ENCODE results near the gene CPEB1.
"Not testable (repeated sequence)": the region's sequence is repeated elsewhere in the genome, so short reads cannot be mapped to it uniquely, and the experiment has no call there.

Gene CPEB1

DNA sequence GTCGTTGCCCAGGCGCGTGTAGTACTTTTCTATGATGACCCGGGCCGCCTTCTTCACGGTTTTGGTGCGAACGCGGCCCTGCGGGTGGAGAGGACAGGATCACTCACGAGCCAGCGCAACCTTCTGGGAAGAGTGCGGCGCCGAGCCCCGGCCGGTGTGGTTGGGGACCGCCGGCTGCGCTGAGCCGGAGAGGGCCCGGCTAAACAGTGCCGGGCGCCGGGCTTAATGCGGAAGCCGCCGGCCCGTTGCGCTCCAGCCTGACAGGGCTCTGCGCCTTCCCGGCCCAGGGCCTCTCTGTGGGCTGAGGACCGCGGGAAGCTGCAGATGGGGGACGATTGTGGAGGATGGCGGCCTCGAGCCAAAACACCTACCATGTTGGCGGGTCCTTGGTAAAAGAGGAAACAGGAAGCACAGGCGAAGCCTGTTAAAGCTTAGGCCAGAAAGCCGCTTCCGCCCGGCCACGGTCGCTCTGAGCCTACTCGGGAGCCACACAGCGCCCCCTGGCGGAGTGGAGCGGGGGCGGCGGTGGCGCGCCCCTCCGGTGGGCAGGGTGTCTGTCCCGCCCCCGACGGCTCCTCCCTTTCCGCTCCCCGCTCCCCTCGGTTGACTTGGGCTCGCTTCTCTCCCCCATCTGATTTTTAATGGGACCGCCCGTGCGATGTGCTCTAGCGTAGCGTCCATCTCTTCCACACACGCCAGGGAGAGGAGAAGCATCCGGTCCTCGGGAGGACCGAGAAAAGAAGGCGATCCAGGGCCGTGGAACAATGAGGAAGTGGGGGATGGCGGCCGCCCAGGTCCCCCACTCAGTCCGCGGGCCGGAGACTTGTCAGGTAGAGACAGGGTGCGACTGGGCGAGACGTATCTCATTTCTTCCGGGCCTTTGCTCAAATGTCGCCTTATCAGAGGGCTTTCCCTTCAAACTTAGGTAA, 106.8 kb downstream of the CPEB1 start, which contains the start of gene RPS17:
RPS17 (minus strand) TSS at position 403 of the 929 bp plus-strand sequence; CDS start at position 374, 29 bp downstream.
- no peak for DNase-seq

DNA sequence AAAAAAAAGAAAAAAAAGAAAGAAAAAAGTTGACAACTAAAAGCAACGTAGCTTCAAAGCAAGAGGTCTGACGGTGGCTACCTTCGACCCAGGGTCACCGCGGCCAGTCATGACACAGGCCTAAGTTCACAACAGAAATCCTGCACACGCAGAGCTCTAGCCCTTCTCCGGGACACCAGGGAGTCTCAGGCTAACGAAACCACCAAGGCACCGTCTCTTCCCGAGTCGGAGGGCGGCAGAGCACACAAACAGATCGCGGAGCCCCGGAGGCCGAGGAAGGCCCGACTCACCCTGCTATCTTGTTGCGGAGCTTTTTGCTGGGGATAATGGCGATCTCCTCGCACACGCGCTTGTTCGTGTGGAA, 107.5 kb downstream of the CPEB1 start:
- no peak for DNase-seq

DNA sequence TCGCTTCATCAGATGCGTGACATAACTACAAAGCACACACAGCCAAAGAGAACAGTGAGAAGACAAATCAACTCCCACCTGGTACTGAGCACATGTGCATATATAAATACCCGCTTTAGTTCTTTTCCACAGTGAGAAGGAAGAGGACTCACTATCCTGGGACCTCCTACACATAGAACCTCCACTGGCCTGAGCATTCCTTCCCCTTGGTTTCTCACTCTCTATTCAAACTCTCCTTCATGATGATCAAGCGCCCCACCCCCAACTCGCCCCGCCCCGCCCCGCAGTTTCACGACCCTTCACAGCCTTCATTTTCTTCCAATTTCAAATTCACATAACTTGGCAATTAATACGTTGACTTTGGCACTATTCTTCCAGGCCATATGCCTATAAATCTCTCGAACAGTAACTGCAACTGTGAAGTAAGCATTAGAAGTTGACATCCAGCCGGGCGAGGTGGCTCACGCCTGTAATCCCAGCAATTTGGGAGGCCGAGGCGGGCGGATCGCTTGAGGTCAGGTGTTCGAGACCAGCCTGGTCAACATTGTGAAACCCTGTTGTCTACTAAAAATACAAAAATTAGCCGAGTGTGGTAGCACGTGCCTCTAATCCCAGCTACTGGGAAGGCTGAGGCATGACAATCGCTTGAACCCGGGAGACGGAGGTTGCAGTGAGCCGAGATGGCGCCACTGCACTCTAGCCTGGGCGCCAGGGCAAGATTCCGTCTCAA, 108.0 kb downstream of the CPEB1 start:
- DNase-seq, result no peak

DNA sequence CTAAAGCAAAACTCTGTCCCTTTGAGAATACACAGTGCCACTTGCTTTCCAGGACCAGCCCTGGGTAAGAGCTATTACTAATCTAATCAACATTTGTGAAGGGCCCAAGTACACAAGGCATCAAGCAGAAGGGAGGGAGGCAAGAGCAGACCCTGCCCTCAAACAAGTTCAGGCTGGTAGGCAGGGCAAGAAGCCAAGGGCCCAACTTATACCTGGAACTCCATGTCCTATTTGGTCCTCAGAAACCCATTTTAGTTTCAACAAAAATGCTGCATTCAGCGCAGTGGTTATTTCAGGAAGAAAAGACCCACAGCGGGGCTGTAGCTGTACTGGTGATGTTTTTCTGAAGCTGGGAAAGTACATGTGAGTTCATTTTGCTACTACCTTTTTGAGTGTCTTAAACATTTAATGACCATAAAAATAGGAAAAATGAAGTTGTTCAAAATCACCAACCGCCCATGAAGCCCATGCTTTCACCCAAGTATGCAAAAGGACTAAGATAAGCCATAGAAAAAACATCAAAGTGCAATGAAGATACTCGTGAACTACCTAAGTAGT, 109.7 kb downstream of the CPEB1 start:
- DNase-seq, result no peak

DNA sequence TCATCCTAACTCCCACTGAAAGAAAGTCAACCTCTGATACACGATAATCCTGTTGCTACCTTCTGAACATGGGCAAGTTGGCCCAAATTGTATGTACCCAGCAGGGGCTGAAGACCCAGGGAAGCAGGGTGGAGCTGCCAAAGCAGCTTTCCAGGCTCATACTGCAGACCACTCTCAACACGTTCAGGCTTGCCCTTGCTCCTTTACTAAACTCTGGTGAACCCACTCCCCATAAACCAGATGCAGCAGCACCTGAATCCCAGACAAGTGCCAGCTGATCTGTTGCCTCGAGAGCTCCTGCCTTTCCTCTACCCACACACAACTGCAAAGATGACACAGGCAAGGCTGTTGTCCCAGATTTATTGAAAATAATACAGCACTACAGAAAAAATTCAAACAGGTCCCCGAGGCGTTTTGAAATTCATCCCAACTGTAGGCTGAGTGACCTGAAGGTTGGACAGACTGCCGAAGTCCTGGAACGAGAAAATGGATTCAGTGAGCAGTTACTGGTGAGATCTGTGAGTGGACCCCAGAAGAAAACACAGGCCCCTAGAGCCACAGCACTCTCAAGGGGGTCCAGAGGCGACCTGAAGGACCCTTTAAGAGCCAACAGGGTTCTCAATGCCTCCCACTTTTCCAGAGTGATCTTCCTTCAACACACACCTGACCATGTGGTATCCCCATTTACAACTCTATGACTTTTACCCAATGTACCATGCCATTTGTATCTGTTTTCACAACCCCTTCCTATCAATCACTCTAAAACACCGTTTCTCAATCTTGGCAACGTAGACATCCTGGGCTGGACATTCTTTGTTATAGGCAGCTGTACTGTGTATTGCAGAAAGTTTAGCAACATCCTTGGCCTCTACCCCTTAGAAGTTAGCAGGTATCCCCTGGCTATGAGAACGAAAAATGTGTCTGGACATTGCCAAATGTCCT, 110.5 kb downstream of the CPEB1 start:
- no peak for DNase-seq

DNA sequence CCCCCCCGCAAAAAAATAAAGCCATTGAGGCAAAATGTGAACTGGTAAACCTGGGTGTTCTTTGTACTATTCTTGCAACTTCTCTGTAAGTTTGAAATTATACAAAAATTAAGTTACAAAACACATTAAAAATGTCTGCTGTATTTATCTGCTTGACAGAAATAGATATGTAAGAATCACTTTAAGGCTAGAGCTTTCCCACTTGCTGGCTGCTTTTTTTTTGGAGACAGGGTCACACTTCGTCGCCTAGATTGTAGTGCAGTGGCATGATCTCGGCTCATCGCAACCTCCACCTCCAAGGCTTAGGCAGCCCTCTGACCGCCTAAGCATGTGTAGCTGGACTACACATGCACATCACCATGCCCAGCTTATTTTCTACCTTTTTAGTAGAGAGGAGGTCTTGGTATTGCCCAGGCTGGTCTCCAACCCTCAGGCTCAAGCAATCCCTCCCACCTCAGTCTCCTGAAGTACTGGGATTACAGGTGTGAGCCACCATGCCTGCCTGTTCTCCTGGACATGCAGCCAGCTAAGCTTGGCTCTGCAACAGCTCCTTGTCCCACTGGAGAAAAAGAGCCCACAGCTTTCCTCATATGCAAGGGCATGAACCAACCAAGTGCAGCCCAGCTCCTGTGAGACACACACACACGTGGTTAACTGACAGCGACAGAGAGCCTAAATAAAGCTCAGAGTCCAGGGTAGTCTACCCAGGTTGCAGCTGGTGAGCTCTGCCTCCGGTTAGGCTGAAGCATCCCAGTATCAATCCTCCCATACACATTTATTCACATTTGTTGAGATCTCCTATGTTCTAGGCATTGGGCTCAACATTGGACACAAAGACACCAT, 111.4 kb downstream of the CPEB1 start:
- no peak for DNase-seq

DNA sequence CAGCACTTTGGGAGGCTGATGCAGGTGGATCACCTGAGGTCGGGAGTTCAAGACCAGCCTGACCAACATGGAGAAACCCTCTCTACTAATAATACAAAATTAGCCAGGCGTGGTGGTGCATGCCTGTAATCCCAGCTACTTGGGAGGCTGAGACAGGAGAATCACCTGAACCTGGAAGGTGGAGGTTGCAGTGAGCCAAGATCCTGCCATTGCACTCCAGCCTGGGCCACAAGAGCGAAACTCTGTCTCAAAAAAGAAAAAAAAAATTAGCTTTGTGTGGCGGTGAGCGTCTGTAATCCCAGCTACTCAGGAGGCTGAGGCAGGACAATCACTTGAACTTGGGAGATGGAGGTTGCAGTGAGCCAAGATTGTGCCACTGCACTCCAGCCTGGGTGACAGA, 112.0 kb downstream of the CPEB1 start:
- not testable (repeated sequence) for DNase-seq

DNA sequence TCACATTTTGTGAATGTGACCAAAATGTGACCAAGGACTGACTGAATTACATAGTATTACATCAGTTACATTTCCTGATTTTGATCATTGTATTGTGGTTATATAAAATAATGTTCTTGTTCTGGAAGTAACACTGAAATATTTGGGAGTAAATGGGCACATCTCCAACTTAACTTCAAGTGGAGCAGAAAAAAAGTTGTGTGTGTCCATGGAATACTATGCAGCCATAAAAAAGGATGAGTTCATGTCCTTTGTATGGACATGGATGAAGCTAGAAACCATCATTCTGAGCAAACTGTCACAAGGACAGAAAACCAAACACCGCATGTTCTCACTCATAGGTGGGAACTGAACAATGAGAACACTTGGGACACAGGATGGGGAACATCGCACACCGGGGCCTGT, 112.7 kb downstream of the CPEB1 start:
- not testable (repeated sequence) for DNase-seq

DNA sequence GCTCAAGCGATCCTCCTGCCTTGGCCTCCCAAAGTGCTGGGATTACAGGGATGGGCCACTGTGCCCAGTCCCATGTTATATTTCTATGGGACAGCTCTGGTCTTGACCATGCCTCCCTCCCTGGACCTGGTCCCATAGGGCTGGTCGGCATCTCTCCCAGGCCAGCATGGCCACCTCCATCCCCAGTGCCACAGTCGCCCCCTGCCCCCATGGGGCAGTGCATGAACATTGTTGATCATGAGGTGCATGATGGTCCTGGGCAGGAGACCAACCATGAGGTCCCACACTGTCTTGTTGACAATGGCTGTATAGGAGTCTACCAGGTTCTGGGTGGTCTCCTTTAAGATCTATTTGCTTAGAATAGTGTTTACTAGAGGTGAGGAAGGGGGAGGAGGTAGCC, 113.4 kb downstream of the CPEB1 start:
- no peak for DNase-seq

DNA sequence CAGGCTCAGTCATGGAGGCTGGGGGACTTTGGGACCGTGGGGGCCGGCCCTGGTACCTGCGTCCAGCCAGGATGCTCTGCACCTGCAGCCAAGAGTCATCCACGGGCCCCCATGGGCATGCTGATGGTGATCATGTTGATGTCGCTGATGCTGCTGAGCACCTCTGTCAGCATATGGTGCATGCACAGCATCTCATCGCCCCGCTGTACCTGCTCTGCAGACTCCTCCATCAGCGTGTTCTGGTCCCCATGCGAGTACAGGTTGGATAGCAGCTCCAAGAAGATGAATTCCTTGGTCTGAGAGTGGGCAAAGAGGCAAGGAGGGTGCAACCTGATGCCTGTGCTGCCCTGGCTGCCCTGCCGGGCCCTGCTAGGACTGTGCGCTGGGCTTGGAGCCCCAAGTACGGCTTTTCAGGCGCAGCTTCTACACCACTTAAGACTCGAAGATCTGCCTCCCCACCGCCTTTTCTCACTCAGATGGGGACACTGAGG, 114.1 kb downstream of the CPEB1 start:
- DNase-seq, result no peak

DNA sequence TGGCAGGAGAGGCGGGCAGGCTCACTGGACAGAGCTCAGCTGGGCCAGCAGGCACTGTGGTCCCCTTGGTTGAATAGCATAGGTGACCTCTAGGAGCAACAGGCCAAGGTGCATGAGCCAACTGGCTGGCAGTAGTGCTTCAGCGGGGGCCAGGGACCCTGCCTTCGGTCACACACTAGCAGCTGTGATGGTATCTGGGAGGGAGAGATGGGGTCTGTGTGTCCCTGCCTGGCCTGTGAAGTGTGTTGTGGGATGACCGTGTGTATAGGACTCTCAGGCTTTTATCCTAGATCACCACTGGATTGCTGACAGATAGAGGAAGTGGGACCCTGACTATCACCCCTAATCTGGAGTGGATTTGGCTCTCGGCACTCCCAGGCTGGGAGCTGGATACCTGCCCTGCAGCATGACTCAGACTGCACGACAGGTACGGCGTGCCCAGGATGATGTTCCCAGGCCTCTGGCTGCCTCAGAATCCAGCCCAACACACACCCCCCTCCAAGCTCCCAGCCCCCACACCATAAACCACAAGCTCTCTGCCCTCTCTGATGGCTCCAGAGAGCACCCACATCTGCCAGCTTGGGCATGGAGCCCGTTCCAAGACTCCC, 114.7 kb downstream of the CPEB1 start:
- no peak for DNase-seq

DNA sequence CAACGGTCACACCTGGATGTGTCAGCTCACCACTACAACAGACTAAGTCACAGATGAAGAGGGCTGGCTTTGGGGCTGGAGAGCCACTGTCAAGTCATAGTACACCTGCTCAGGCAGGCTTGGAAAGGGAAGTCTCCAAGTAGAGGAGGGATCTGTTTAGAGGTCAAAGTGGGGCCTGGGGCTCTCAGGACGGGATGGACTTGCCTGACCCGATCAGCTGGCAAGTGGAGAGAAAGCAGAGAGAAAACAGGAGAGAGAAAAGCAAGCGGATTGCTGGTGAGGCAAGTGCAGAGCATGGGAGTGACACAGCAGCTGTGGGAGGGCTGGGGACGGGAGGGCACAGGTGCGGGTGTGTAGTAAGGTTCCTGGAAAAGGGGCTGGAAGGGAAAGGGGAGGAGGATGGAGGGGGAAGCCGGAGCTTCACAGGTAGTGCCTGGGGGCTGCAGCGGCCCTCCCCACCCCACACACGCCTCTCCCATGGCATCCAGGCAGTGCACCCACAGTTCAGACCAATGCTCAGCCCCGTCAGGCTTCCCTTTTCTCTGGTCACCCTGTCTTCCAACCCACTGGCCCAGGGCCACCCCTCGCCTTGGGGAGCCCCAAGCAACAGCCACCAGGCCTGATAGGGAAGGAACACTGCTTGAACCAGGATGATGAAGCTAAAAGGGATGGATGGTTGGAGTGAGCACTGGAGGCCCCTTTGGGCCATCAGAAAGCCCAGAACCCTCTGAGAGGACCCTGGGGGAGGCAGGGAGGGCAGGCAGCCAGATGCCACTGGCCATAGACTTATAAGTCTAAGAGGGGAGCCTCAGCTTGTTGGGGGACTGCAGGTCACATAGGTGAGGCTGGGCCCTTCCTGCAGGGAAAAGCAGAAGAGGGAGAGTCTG, 115.4 kb downstream of the CPEB1 start:
- no peak for DNase-seq

DNA sequence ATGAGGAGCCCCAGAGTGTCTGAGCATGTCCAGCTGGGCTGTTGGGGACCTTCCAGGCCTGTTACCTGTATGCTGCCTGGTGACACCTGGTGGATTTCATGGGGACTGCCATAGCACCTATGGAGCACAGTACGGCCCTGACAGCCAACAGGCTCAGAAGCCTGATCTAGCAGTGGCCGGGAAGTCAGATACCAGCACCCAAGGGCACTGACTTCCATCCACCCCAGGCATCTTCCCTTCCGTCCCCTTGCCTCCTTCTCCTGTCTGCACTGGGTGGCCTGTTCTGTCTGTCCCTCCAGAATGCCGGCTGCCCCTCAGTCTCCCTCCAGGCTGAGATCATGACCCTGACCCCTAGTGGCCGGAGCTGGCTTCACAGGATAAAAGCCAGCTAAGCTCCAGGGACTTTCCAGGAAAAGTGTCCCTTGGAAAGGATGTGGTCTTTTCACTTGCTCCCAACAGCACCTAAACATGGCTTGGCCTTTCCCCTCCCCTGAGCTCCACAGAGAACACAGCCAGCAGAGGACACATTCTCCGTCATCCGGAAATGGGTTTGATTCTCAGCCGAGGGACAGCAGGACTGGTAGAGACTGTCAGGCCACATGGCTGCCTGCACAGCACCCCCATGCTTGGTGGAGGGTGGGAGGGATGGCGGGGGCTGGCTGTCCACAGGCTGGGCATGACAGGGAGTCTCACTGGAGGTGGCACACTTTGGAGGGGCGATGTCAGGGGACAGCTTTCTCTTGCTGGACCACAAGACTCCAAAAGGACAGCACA, 116.4 kb downstream of the CPEB1 start:
- no peak for DNase-seq

DNA sequence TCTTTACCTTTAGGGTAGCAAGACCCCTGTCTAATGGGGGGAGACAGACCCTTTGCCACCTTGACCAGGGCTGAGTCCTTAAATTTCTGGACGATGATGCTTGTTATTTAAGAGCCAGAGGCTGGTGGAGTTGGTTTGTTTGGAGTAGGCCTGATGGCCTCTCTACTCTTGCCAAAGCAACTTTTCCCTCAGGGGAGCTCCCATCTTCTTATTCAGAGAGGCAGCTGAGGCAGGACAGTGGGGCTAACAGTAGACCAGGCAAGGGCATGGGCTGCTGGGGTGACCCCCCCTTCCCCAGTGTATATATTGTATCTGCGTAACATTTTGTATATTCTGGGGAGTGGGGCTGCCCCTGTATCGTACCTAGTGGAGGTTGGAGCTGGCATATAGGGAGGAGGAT, 117.2 kb downstream of the CPEB1 start:
- DNase-seq, result no peak

DNA sequence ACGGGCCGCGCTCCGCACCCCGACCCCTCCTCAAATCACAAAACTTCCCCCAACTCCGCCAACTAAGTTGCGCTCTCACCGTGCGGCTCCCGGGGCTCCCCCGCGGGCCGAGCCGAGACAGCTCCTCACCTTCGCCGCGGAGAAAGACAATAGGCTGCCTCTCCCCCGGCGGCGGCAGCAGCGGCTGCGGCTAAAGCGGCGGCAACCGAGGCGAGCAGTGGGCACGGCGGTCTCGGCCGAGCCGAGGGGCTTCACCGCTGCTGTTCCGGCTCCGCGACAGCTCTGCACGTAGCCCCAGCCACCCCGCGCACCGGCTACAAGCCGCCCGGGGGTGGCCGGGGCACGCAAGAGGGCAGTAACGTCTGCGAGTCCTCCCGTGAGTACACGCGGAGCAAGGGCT, 133.6 kb downstream of the CPEB1 start:
- not testable (repeated sequence) for DNase-seq

DNA sequence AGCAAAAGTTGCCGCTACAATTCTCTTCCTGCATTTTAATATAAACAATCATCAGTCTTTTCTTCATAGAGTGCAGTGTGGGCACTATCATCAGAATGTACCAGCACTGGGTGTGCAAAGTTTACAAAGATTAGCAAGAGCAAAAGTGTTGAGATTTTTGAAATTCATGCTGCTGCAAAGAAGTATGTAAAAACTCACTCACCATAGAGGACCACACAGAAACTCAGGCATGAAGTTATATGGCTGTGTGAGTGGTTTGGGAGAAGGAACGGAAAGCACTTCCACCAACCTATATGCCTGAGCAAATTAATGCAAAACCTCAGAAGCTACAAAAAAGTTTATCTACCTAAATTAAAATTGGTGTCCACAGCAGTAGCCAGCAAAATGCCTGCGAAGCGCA, 139.5 kb downstream of the CPEB1 start:
- DNase-seq, result not testable (repeated sequence)

DNA sequence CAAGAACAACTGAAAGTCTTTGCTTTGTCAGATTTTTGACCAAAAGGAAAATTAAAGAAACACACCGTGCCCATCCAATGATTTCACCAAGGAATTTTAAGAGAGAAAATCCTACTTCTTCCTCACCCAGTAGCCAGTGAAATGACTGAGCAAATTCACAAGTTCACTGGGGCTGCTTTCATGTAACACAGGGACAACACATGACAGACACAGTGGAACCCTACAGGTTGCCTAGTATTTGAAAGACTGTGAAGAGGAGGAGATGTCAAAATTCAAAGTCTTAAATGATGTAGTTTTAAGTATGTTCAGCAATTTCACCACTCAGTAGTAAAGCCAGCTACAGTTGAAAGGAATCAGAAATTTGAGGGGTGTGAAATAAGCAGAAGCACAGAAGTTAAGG, 140.1 kb downstream of the CPEB1 start:
- not testable (repeated sequence) for DNase-seq

DNA sequence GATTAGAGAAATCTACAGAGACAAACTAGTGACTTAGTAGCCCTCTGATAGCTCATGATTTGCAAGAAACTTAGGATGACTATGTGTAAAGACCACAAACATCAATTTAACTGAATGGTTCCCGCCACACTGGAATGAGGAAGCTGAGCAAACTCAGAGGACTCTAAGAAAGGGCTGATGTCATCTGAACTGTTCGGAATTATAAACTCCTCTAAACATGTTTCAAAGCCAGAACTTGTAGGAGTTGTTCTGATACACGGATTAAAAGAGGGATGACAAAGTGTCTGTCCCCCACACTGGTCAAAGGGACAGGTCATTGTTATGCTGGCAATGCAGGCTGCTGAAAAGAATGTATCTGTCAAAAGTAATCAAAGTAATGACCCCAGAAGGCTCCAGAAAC, 141.3 kb downstream of the CPEB1 start:
- not testable (repeated sequence) for DNase-seq

DNA sequence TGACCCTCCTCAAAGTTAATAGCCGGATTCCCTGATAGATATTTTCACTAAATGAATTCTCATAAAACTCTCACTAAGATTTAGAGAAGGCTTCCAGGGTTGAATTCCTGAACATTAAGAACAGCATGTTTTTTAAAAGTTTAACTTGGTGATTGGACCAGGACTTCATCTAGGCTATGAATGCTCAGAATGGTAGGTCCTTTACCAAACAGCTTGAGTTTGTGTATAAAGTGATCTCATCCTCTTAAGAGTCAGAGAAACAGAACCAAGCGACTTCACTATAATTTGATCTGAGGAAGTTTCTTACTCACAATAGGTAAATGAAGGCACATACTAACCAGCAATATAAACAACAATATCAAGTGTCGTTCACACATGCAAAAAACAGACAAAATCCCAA, 143.1 kb downstream of the CPEB1 start:
- DNase-seq, result not testable (repeated sequence)

All from NCI-H524 treated with DMSO at 0.1 percent for 48 hours (cell line).